K562 (cell line): ENCODE data around the gene IKZF4. TPM values are rescaled to one million over a fixed set of nuclear protein-coding genes. Genes with fewer than 3 reads are reported as not detected.

ENCODE experiments used
- ARNT ChIP-seq, 2 experiments: fragments of 450-650 bp; IDR thresholded peaks; 2 replicates each; pipeline ENCODE4 v1.6.1; 2016; ENCODE audit warnings: mild to moderate bottlenecking in 1 of 2
- DPF2 ChIP-seq: fragments of 450-650 bp; IDR thresholded peaks from 2 replicates; pipeline ENCODE4 v1.6.1; 2016
- FOXP1 ChIP-seq: sonication (generic); formaldehyde crosslinking; IDR thresholded peaks from 2 replicates; pipeline ENCODE4 v1.8.0; 2022; ENCODE audit warnings: mild to moderate bottlenecking, missing genetic modification reagents
- GATA2 ChIP-seq: sonication (generic); formaldehyde crosslinking; IDR thresholded peaks from 2 replicates; pipeline ENCODE4 v1.4.0; 2020; ENCODE audit warnings: mild to moderate bottlenecking, missing genetic modification reagents
- KLF6 ChIP-seq: fragments of 250-450 bp; sonication (Bioruptor Pico); IDR thresholded peaks from 2 replicates; pipeline ENCODE4 v1.4.0; 2020; ENCODE audit warnings: mild to moderate bottlenecking, moderate library complexity, borderline replicate concordance
- NR1H2 ChIP-seq: sonication (generic); formaldehyde crosslinking; IDR thresholded peaks from 2 replicates; pipeline ENCODE4 v1.4.0; 2020; ENCODE audit warnings: mild to moderate bottlenecking, missing genetic modification reagents
- PRMT5 ChIP-seq: sonication (generic); formaldehyde crosslinking; IDR thresholded peaks from 2 replicates; pipeline ENCODE4 v1.5.0; 2020; ENCODE audit warnings: missing genetic modification reagents
- RBM15 ChIP-seq: fragments of 200-400 bp; formaldehyde crosslinking; IDR thresholded peaks from 2 replicates; pipeline ENCODE4 v1.6.1; 2018; ENCODE audit warnings: mild to moderate bottlenecking, low read length, moderate library complexity; ENCODE audit not compliant: insufficient read depth
- RFX5 ChIP-seq: IDR thresholded peaks from 2 replicates; pipeline ENCODE4 v1.6.1; 2011; ENCODE audit warnings: low read depth, mild to moderate bottlenecking, improper control_type of control experiment, low read length
- SREBF1 ChIP-seq: fragments of 150-350 bp; IDR thresholded peaks from 2 replicates; pipeline ENCODE4 v1.6.1; 2014; ENCODE audit warnings: antibody characterized with exemption, low read depth, low read length, borderline replicate concordance
- TBL1XR1 ChIP-seq, 2 experiments: IDR thresholded peaks; 2 replicates each; pipeline ENCODE4 v1.6.1; 2012; ENCODE audit warnings: improper control_type of control experiment in 2 of 2, low read length in 2 of 2, mild to moderate bottlenecking in 1 of 2
- TCF3 ChIP-seq: sonication (generic); formaldehyde crosslinking; IDR thresholded peaks from 2 replicates; pipeline ENCODE4 v1.4.0; 2020; ENCODE audit warnings: mild to moderate bottlenecking, missing genetic modification reagents
- TSC22D4 ChIP-seq: fragments of 450-650 bp; IDR thresholded peaks from 2 replicates; pipeline ENCODE4 v1.6.1; 2016; ENCODE audit warnings: missing genetic modification characterization, missing biosample characterization, control low read depth
- ZBTB49 ChIP-seq: sonication (generic); formaldehyde crosslinking; IDR thresholded peaks from 2 replicates; pipeline ENCODE4 v1.8.0; 2022; ENCODE audit warnings: missing genetic modification reagents, mild to moderate bottlenecking, borderline replicate concordance
- ZNF318 ChIP-seq, 2 experiments: fragments of 450-650 bp; IDR thresholded peaks; 2 replicates each; pipeline ENCODE4 v1.6.1; 2016; ENCODE audit warnings: mild to moderate bottlenecking in 2 of 2, borderline replicate concordance in 1 of 2, low read depth in 1 of 2, moderate library complexity in 1 of 2
- ZNF583 ChIP-seq: fragments of 250-450 bp; sonication (Bioruptor Pico); IDR thresholded peaks from 2 replicates; pipeline ENCODE4 v1.4.0; 2020
- ZNF778 ChIP-seq: fragments of 450-650 bp; formaldehyde crosslinking; IDR thresholded peaks from 2 replicates; pipeline ENCODE4 v1.4.0; 2020; ENCODE audit warnings: mild to moderate bottlenecking, moderate library complexity
- polyA plus RNA-seq, 8 experiments: library from polyadenylated mRNA; depleted of rRNA in 4 of 8; stranded (reverse) in 5 of 8; unstranded in 3 of 8; fragments of >200 nt; fragmentation: Nextera tagmentation in 2 of 8; fragmentation: Illumina TruSeq in 1 of 8; extraction: Ambion mirVana in 2 of 8; extraction: Trizol in 1 of 8; gene quantifications; 2 replicates each; pipeline versions ENCODE4 v1.2.1 to v1.2.3, GENCODE V29; 2011 to 2014; ENCODE audit warnings: inconsistent platforms in 1 of 8, missing spikeins in 1 of 8
- total RNA-seq, 7 experiments: library from RNA; depleted of rRNA in 6 of 7; stranded (reverse); fragments of >200 nt in 6 of 7; fragmentation: Illumina TruSeq in 2 of 7; extraction: Trizol in 2 of 7; gene quantifications; 2 replicates each; pipeline versions ENCODE4 v1.2.1 to v1.2.3, GENCODE V29; 2011 to 2021; ENCODE audit warnings: low replicate concordance in 1 of 7

Gene IKZF4
- total and polyA plus RNA-seq, 9 of the 15 experiments (the other 6 are each of a cell fraction or from before 2014, with no cell fraction given), result 1.9 to 16.3 (median 3.6) TPM

GRCh38 chr12:55996715-55997534, 23.9 kb upstream of the IKZF4 start, which contains the start of gene SUOX (continued):
- TF ChIP-seq NR1H2 (no peak), TCF3 (CRISPR knock-in tag) (peak; percentile 15; the same call in 1 of the 2 replicates), KLF6 (CRISPR knock-in tag) (no peak), ZNF778 (CRISPR knock-in tag) (no peak), RFX5 (peak; percentile 83), FOXP1 (CRISPR knock-in tag) (no peak), ZNF583 (CRISPR knock-in tag) (no peak), PRMT5 (CRISPR knock-in tag) (no peak), ZBTB49 (no peak), DPF2 (no peak), RBM15 (no peak), TSC22D4 (tag) (no peak), TBL1XR1 (IDR thresholded peaks at IDR 0.05; ENCODE audit: low read length in 2 of 2) (no peak; a peak in 1 of 4 replicates), ZNF318 (IDR thresholded peaks at IDR 0.05; ENCODE audit: borderline replicate concordance in 1 of 2, low read depth in 1 of 2) (0 out of 4 replicates have a peak, but pooled peaks of 1 of the 2 experiments have one; percentile 16), ARNT (IDR thresholded peaks at IDR 0.05) (no peak), GATA2 (CRISPR knock-in tag) (no peak), SREBF1 (no peak)
